GM23338 (cell line): ENCODE measurements around the gene CADPS.

ENCODE experiments used
- CREB1 ChIP-seq: fragments of 250-450 bp; sonication (Bioruptor Pico); IDR thresholded peaks from 2 replicates; pipeline ENCODE4 v1.5.0; 2020; ENCODE audit warnings: low read depth, mild to moderate bottlenecking, moderate library complexity
- EZH2 ChIP-seq: fragments of 200-600 bp; sonication (generic); IDR thresholded peaks from one replicate; pipeline ENCODE4 v1.8.0; 2017; ENCODE audit warnings: antibody characterized with exemption, mild to moderate bottlenecking, low read depth; ENCODE audit not compliant: unreplicated experiment
- EZH2phosphoT487 ChIP-seq: fragments of 200-600 bp; sonication (generic); IDR thresholded peaks from one replicate; pipeline ENCODE4 v1.8.1; 2018; ENCODE audit warnings: antibody characterized with exemption; ENCODE audit not compliant: unreplicated experiment
- JUNB ChIP-seq: IDR thresholded peaks from one replicate; pipeline ENCODE4 v1.6.1; 2016; ENCODE audit warnings: antibody characterized with exemption; ENCODE audit not compliant: unreplicated experiment
- NANOG ChIP-seq: IDR thresholded peaks from 2 replicates; pipeline ENCODE4 v1.6.1; 2016; ENCODE audit warnings: antibody characterized with exemption, borderline replicate concordance
- POLR2AphosphoS5 ChIP-seq: IDR thresholded peaks from 2 replicates; pipeline ENCODE4 v1.6.1; 2016; ENCODE audit warnings: antibody characterized with exemption, low read depth
- STAT1 ChIP-seq: IDR thresholded peaks from one replicate; pipeline ENCODE4 v1.6.1; 2016; ENCODE audit warnings: antibody characterized with exemption; ENCODE audit not compliant: unreplicated experiment
- ZNF114 ChIP-seq: fragments of 250-450 bp; sonication (Bioruptor Pico); IDR thresholded peaks from 2 replicates; pipeline ENCODE4 v1.5.0; 2020; ENCODE audit warnings: mild to moderate bottlenecking, moderate library complexity
- ZNF331 ChIP-seq: fragments of 250-450 bp; sonication (Bioruptor Pico); IDR thresholded peaks from 2 replicates; pipeline ENCODE4 v1.5.0; 2020; ENCODE audit warnings: low read depth, mild to moderate bottlenecking, moderate library complexity
- TF ChIP-seq, protein P1 (sequence below), 2 experiments: fragments of 200-600 bp in 1 of 2; sonication (generic) in 1 of 2; conservative IDR thresholded peaks; 2 replicates each; pipeline versions ENCODE4 v1.5.1 to v1.6.1; 2016 to 2017; ENCODE audit warnings: antibody characterized with exemption in 2 of 2, low read depth in 2 of 2, mild to moderate bottlenecking in 2 of 2, moderate library complexity in 1 of 2
- TF ChIP-seq, protein P2 (sequence below): IDR thresholded peaks from one replicate; pipeline ENCODE4 v1.6.1; 2018; ENCODE audit warnings: antibody characterized with exemption; ENCODE audit not compliant: unreplicated experiment
- TF ChIP-seq, protein P3 (sequence below): IDR thresholded peaks from 2 replicates; pipeline ENCODE4 v1.6.1; 2016; ENCODE audit warnings: antibody characterized with exemption
- TF ChIP-seq, protein P4 (sequence below): fragments of 250-450 bp; sonication (Bioruptor Pico); IDR thresholded peaks from 2 replicates; pipeline ENCODE4 v1.5.0; 2020; ENCODE audit warnings: mild to moderate bottlenecking, moderate library complexity

DNA sequence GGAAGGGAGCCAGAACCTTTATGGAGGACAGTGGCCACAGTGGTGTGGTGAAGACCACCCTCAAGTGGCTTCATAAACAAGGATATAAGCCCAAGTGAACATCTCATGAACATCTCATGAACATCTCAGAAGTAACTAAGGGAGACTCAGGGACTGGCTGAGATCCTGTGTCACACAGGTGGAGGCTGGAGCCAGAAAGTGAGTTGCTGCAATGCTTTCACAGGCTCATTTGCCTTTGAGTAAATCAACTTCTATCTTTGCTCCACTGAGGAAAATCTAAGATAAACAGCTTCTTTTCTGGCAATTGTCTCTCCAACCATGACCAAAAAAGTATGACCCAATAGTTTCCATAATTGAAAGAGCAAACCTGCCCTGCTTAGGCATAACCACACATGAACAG, 152.9 kb downstream of the CADPS start:
- TF ChIP-seq, protein P1, sequence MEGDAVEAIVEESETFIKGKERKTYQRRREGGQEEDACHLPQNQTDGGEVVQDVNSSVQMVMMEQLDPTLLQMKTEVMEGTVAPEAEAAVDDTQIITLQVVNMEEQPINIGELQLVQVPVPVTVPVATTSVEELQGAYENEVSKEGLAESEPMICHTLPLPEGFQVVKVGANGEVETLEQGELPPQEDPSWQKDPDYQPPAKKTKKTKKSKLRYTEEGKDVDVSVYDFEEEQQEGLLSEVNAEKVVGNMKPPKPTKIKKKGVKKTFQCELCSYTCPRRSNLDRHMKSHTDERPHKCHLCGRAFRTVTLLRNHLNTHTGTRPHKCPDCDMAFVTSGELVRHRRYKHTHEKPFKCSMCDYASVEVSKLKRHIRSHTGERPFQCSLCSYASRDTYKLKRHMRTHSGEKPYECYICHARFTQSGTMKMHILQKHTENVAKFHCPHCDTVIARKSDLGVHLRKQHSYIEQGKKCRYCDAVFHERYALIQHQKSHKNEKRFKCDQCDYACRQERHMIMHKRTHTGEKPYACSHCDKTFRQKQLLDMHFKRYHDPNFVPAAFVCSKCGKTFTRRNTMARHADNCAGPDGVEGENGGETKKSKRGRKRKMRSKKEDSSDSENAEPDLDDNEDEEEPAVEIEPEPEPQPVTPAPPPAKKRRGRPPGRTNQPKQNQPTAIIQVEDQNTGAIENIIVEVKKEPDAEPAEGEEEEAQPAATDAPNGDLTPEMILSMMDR (conservative IDR thresholded peaks at IDR 0.05; ENCODE audit: low read depth in 2 of 2) = no peak
- TF ChIP-seq EZH2phosphoT487 (no peak), POLR2AphosphoS5 (no peak), CREB1 (no peak), EZH2 (no peak), ZNF114 (CRISPR knock-in tag) (no peak), JUNB (no peak), ZNF331 (CRISPR knock-in tag) (no peak), STAT1 (no peak), NANOG (no peak)
- TF ChIP-seq, protein P2, sequence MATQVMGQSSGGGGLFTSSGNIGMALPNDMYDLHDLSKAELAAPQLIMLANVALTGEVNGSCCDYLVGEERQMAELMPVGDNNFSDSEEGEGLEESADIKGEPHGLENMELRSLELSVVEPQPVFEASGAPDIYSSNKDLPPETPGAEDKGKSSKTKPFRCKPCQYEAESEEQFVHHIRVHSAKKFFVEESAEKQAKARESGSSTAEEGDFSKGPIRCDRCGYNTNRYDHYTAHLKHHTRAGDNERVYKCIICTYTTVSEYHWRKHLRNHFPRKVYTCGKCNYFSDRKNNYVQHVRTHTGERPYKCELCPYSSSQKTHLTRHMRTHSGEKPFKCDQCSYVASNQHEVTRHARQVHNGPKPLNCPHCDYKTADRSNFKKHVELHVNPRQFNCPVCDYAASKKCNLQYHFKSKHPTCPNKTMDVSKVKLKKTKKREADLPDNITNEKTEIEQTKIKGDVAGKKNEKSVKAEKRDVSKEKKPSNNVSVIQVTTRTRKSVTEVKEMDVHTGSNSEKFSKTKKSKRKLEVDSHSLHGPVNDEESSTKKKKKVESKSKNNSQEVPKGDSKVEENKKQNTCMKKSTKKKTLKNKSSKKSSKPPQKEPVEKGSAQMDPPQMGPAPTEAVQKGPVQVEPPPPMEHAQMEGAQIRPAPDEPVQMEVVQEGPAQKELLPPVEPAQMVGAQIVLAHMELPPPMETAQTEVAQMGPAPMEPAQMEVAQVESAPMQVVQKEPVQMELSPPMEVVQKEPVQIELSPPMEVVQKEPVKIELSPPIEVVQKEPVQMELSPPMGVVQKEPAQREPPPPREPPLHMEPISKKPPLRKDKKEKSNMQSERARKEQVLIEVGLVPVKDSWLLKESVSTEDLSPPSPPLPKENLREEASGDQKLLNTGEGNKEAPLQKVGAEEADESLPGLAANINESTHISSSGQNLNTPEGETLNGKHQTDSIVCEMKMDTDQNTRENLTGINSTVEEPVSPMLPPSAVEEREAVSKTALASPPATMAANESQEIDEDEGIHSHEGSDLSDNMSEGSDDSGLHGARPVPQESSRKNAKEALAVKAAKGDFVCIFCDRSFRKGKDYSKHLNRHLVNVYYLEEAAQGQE = no peak
- TF ChIP-seq, protein P3, sequence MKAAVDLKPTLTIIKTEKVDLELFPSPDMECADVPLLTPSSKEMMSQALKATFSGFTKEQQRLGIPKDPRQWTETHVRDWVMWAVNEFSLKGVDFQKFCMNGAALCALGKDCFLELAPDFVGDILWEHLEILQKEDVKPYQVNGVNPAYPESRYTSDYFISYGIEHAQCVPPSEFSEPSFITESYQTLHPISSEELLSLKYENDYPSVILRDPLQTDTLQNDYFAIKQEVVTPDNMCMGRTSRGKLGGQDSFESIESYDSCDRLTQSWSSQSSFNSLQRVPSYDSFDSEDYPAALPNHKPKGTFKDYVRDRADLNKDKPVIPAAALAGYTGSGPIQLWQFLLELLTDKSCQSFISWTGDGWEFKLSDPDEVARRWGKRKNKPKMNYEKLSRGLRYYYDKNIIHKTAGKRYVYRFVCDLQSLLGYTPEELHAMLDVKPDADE = no peak
- TF ChIP-seq, protein P4, sequence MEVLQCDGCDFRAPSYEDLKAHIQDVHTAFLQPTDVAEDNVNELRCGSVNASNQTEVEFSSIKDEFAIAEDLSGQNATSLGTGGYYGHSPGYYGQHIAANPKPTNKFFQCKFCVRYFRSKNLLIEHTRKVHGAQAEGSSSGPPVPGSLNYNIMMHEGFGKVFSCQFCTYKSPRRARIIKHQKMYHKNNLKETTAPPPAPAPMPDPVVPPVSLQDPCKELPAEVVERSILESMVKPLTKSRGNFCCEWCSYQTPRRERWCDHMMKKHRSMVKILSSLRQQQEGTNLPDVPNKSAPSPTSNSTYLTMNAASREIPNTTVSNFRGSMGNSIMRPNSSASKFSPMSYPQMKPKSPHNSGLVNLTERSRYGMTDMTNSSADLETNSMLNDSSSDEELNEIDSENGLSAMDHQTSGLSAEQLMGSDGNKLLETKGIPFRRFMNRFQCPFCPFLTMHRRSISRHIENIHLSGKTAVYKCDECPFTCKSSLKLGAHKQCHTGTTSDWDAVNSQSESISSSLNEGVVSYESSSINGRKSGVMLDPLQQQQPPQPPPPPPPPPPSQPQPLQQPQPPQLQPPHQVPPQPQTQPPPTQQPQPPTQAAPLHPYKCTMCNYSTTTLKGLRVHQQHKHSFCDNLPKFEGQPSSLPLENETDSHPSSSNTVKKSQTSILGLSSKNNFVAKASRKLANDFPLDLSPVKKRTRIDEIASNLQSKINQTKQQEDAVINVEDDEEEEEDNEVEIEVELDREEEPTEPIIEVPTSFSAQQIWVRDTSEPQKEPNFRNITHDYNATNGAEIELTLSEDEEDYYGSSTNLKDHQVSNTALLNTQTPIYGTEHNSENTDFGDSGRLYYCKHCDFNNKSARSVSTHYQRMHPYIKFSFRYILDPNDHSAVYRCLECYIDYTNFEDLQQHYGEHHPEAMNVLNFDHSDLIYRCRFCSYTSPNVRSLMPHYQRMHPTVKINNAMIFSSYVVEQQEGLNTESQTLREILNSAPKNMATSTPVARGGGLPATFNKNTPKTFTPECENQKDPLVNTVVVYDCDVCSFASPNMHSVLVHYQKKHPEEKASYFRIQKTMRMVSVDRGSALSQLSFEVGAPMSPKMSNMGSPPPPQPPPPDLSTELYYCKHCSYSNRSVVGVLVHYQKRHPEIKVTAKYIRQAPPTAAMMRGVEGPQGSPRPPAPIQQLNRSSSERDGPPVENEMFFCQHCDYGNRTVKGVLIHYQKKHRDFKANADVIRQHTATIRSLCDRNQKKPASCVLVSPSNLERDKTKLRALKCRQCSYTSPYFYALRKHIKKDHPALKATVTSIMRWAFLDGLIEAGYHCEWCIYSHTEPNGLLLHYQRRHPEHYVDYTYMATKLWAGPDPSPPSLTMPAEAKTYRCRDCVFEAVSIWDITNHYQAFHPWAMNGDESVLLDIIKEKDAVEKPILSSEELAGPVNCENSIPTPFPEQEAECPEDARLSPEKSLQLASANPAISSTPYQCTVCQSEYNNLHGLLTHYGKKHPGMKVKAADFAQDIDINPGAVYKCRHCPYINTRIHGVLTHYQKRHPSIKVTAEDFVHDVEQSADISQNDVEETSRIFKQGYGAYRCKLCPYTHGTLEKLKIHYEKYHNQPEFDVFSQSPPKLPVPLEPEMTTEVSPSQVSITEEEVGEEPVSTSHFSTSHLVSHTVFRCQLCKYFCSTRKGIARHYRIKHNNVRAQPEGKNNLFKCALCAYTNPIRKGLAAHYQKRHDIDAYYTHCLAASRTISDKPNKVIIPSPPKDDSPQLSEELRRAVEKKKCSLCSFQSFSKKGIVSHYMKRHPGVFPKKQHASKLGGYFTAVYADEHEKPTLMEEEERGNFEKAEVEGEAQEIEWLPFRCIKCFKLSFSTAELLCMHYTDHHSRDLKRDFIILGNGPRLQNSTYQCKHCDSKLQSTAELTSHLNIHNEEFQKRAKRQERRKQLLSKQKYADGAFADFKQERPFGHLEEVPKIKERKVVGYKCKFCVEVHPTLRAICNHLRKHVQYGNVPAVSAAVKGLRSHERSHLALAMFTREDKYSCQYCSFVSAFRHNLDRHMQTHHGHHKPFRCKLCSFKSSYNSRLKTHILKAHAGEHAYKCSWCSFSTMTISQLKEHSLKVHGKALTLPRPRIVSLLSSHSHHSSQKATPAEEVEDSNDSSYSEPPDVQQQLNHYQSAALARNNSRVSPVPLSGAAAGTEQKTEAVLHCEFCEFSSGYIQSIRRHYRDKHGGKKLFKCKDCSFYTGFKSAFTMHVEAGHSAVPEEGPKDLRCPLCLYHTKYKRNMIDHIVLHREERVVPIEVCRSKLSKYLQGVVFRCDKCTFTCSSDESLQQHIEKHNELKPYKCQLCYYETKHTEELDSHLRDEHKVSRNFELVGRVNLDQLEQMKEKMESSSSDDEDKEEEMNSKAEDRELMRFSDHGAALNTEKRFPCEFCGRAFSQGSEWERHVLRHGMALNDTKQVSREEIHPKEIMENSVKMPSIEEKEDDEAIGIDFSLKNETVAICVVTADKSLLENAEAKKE (CRISPR knock-in tag) = no peak
